SK-N-SH (cell line): ENCODE measurements around the gene FSIP1. TPM values are rescaled to one million over a fixed set of nuclear protein-coding genes. Genes with fewer than 3 reads are reported as not detected.

Source experiments
- CTCF ChIA-PET: fragments of 300-600, 350-600 bp; formaldehyde crosslinking; extraction: SDS; loops from one replicate; lab custom pipeline; 2021; lab: Yijun Ruan, JAX
- POLR2A ChIA-PET: fragments of 350-600 bp; sonication (Branson Sonifier 250); formaldehyde crosslinking; extraction: SDS; loops from one replicate; lab custom pipeline; 2020; ENCODE audit warnings: antibody characterized with exemption, inconsistent platforms; lab: Yijun Ruan, JAX
- DNase-seq: peaks from one replicate; pipeline ENCODE4 v3.0.0; 2012
- H2AFZ ChIP-seq: fragments of 200-600 bp; sonication (generic); 2 replicates; pipeline ENCODE4 v1.8.1; 2016; ENCODE audit warnings: antibody characterized with exemption, mild to moderate bottlenecking, low read depth
- H3F3A ChIP-seq: fragments of 200-600 bp; sonication (generic); replicated peaks from 2 replicates; pipeline ENCODE3; 2016; ENCODE audit warnings: antibody characterized with exemption, mild to moderate bottlenecking; ENCODE audit not compliant: insufficient read depth
- H3K27ac ChIP-seq, 2 experiments: fragments of 200-500 bp in 1 of 2; fragments of 200-600 bp in 1 of 2; sonication (Bioruptor generic) in 1 of 2; sonication (generic), shearing (Covaris generic) in 1 of 2; 2 replicates each; pipeline versions ENCODE4 v1.5.1 to v1.6.1; 2014 to 2016; ENCODE audit warnings: low read depth in 2 of 2, inconsistent platforms in 1 of 2, low read length in 1 of 2, mild to moderate bottlenecking in 1 of 2, mixed read lengths in 1 of 2
- H3K27me3 ChIP-seq: fragments of 200-600 bp; sonication (generic), shearing (Covaris generic); 2 replicates; pipeline ENCODE4 v1.6.1; 2016; ENCODE audit warnings: mixed run types; ENCODE audit not compliant: insufficient read depth
- H3K36me3 ChIP-seq, 2 experiments: fragments of 200-500 bp in 1 of 2; fragments of 200-600 bp in 1 of 2; sonication (Bioruptor generic) in 1 of 2; sonication (generic) in 1 of 2; replicated peaks in 1 of 2; 2 replicates each; pipeline versions ENCODE3 to v1.5.1; 2014 to 2016; ENCODE audit warnings: low read length in 1 of 2, mild to moderate bottlenecking in 1 of 2; ENCODE audit not compliant: insufficient read depth in 2 of 2, control insufficient read depth in 1 of 2
- H3K4me1 ChIP-seq, 2 experiments: fragments of 200-500 bp in 1 of 2; fragments of 200-600 bp in 1 of 2; sonication (Bioruptor generic) in 1 of 2; sonication (generic), shearing (Covaris generic) in 1 of 2; 2 replicates each; pipeline versions ENCODE4 v1.5.1 to v1.6.1; 2014 to 2016; ENCODE audit warnings: low read depth in 1 of 2, low read length in 1 of 2, mixed run types in 1 of 2; ENCODE audit not compliant: insufficient read depth in 2 of 2, control insufficient read depth in 1 of 2
- H3K4me2 ChIP-seq: fragments of 200-600 bp; sonication (generic), shearing (Covaris generic); 2 replicates; pipeline ENCODE4 v1.6.1; 2017; ENCODE audit warnings: mixed run types
- H3K4me3 ChIP-seq, 2 experiments: fragments of 200-500 bp in 1 of 2; fragments of 200-600 bp in 1 of 2; sonication (Bioruptor generic) in 1 of 2; sonication (generic), shearing (Covaris generic) in 1 of 2; 2 replicates each; pipeline versions ENCODE4 v1.5.1 to v1.8.1; 2014 to 2016; ENCODE audit warnings: low read depth in 2 of 2, inconsistent platforms in 1 of 2, low read length in 1 of 2, mild to moderate bottlenecking in 1 of 2, mixed read lengths in 1 of 2, moderate library complexity in 1 of 2
- H3K79me2 ChIP-seq: fragments of 200-600 bp; sonication (generic); 2 replicates; pipeline ENCODE4 v1.8.1; 2017; ENCODE audit warnings: mild to moderate bottlenecking; ENCODE audit not compliant: insufficient read depth
- H3K9ac ChIP-seq: fragments of 200-600 bp; sonication (generic); 2 replicates; pipeline ENCODE4 v1.6.1; 2017; ENCODE audit warnings: mixed run types
- H3K9me2 ChIP-seq: fragments of 200-600 bp; sonication (generic); 2 replicates; pipeline ENCODE4 v1.6.1; 2017; ENCODE audit warnings: mixed run types
- H3K9me3 ChIP-seq: fragments of 200-600 bp; sonication (generic); 2 replicates; pipeline ENCODE4 v1.6.1; 2017; ENCODE audit warnings: mixed run types, mild to moderate bottlenecking, moderate library complexity
- H4K20me1 ChIP-seq: fragments of 200-600 bp; sonication (generic); 2 replicates; pipeline ENCODE4 v1.6.1; 2017; ENCODE audit warnings: mild to moderate bottlenecking, mixed run types; ENCODE audit not compliant: insufficient read depth
- CHD2 ChIP-seq: fragments of 150-350 bp; IDR thresholded peaks from 2 replicates; pipeline ENCODE4 v1.6.1; 2018; ENCODE audit warnings: low read length; ENCODE audit not compliant: partially characterized antibody
- ELF1 ChIP-seq: IDR thresholded peaks from 2 replicates; pipeline ENCODE4 v1.4.0; 2012
- EP300 ChIP-seq, 2 experiments: IDR thresholded peaks; 2 replicates each; pipeline versions ENCODE4 v1.4.0 to v1.6.1; 2012; ENCODE audit warnings: borderline replicate concordance in 1 of 2, low read depth in 1 of 2, low read length in 1 of 2
- EZH2phosphoT487 ChIP-seq: fragments of 200-600 bp; sonication (generic); IDR thresholded peaks from 2 replicates; pipeline ENCODE4 v1.6.1; 2017; ENCODE audit warnings: low read depth, mixed run types, mild to moderate bottlenecking, antibody characterized with exemption, moderate library complexity, borderline replicate concordance
- FOSL2 ChIP-seq: IDR thresholded peaks from 2 replicates; pipeline ENCODE4 v1.4.0; 2012; ENCODE audit warnings: low read depth, mild to moderate bottlenecking, moderate library complexity, borderline replicate concordance
- FOXJ3 ChIP-seq: sonication (generic); formaldehyde crosslinking; IDR thresholded peaks from 2 replicates; pipeline ENCODE4 v1.5.1; 2020; ENCODE audit warnings: mild to moderate bottlenecking, missing genetic modification reagents
- GATA2 ChIP-seq: sonication (generic); formaldehyde crosslinking; IDR thresholded peaks from 2 replicates; pipeline ENCODE4 v1.5.0; 2020; ENCODE audit warnings: mild to moderate bottlenecking, missing genetic modification reagents
- JUND ChIP-seq: IDR thresholded peaks from 2 replicates; pipeline ENCODE4 v1.4.0; 2012
- MAX ChIP-seq: IDR thresholded peaks from 2 replicates; pipeline ENCODE4 v1.4.0; 2012; ENCODE audit warnings: low read depth
- MXI1 ChIP-seq: IDR thresholded peaks from 2 replicates; pipeline ENCODE4 v1.6.1; 2012; ENCODE audit warnings: mild to moderate bottlenecking, low read depth, low read length, improper control_type of control experiment
- NFIC ChIP-seq: IDR thresholded peaks from 2 replicates; pipeline ENCODE4 v1.4.0; 2012; ENCODE audit warnings: borderline replicate concordance
- NRF1 ChIP-seq: IDR thresholded peaks from 2 replicates; pipeline ENCODE4 v1.6.1; 2012; ENCODE audit warnings: low read depth, mild to moderate bottlenecking, low read length
- PBX3 ChIP-seq: IDR thresholded peaks from 2 replicates; pipeline ENCODE4; 2012
- RCOR1 ChIP-seq: fragments of 150-350 bp; IDR thresholded peaks from 2 replicates; pipeline ENCODE4 v1.6.1; 2017; ENCODE audit warnings: antibody characterized with exemption, low read length
- REST ChIP-seq: IDR thresholded peaks from 2 replicates; pipeline ENCODE4 v1.6.1; 2012; ENCODE audit warnings: mild to moderate bottlenecking, low read depth, low read length, moderate library complexity
- RFX5 ChIP-seq: IDR thresholded peaks from 2 replicates; pipeline ENCODE4 v1.6.1; 2012; ENCODE audit warnings: mild to moderate bottlenecking, improper control_type of control experiment, low read length
- RXRA ChIP-seq: IDR thresholded peaks from 2 replicates; pipeline ENCODE4 v1.4.0; 2012; ENCODE audit warnings: low read depth, mild to moderate bottlenecking, borderline replicate concordance
- SIN3A ChIP-seq: IDR thresholded peaks from 2 replicates; pipeline ENCODE4 v1.6.1; 2012; ENCODE audit warnings: low read depth, mild to moderate bottlenecking, low read length, moderate library complexity, borderline replicate concordance
- SMC3 ChIP-seq: IDR thresholded peaks from 2 replicates; pipeline ENCODE4 v1.6.1; 2012; ENCODE audit warnings: low read depth, low read length, improper control_type of control experiment
- TAF1 ChIP-seq: IDR thresholded peaks from 2 replicates; pipeline ENCODE4 v1.6.1; 2012; ENCODE audit warnings: low read depth, mild to moderate bottlenecking, low read length, moderate library complexity, borderline replicate concordance
- TCF12 ChIP-seq: IDR thresholded peaks from 2 replicates; pipeline ENCODE4 v1.4.0; 2012
- TEAD4 ChIP-seq: IDR thresholded peaks from 2 replicates; pipeline ENCODE4 v1.4.0; 2012; ENCODE audit warnings: mild to moderate bottlenecking, borderline replicate concordance; ENCODE audit not compliant: insufficient read depth
- ZBTB33 ChIP-seq: IDR thresholded peaks from 2 replicates; pipeline ENCODE4 v1.4.0; 2012; ENCODE audit warnings: low read depth, borderline replicate concordance
- WGBS: methylation state at CpG from one replicate; pipeline ENCODE4 v1.1.6; 2017; ENCODE audit warnings: low lambda C conversion rate; 5-methylcytosine and 5-hydroxymethylcytosine counted together
- polyA plus RNA-seq, 3 experiments: library from polyadenylated mRNA; depleted of rRNA; stranded (reverse); fragments of >200 nt; gene quantifications; 2 replicates each; pipeline ENCODE4 v1.2.3, GENCODE V29; 2012

The FSIP1 gene
- polyA plus RNA-seq, 1 of the 3 experiments (the other 2 are of a cell fraction), result 0.43 TPM

- H3K27me3 ChIP-seq, result no peaks in the 10 kb centered on the region
- WGBS, result 93% methylated on average over 4 of the region's 4 CpGs
- H3K36me3 ChIP-seq, result no peaks in the 10 kb centered on the region
- no peaks in the 10 kb centered on the region for H3K79me2 ChIP-seq
- no peaks in the 10 kb centered on the region for H4K20me1 ChIP-seq
- H3K4me3 ChIP-seq, result no peak overlapping the region
- H3K4me2 ChIP-seq, result no peak overlapping the region
- ChIA-PET CTCF (no interaction called here), POLR2A (no interaction called here)
- H2AFZ ChIP-seq, result no peak overlapping the region
- no peaks in the 10 kb centered on the region for H3K9me3 ChIP-seq
- H3K27ac ChIP-seq, result no peak overlapping the region
- H3K9me2 ChIP-seq, result 0 out of 2 replicates have a peak, but pooled peaks cover 4% of the 10 kb centered on the region
- no peak overlapping the region for H3K9ac ChIP-seq
- H3K4me1 ChIP-seq, result no peaks in the 10 kb centered on the region
- H3F3A ChIP-seq, result no peaks in the 10 kb centered on the region
- TF ChIP-seq CHD2 (no peak), RFX5 (no peak), SMC3 (no peak), ELF1 (no peak)
- DNase-seq, result no peak
These were observed 53.1 kb downstream of the FSIP1 start for GRCh38 chr15:39729500-39729899.

GRCh38 chr15:39728845-39729244 is 53.8 kb downstream of the FSIP1 start:
- ChIA-PET CTCF (no interaction called here), POLR2A (no interaction called here)
- Histone ChIP-seq H3K9me2 (no peaks in the 10 kb centered on the region), H3K4me2 (no peak overlapping the region), H2AFZ (no peak overlapping the region), H3K27ac (no peak overlapping the region), H3K36me3 (no peaks in the 10 kb centered on the region), H3K4me3 (no peak overlapping the region), H4K20me1 (no peaks in the 10 kb centered on the region), H3K9me3 (no peaks in the 10 kb centered on the region), H3K9ac (no peak overlapping the region), H3K79me2 (no peaks in the 10 kb centered on the region), H3K27me3 (no peaks in the 10 kb centered on the region), H3F3A (no peaks in the 10 kb centered on the region), H3K4me1 (no peaks in the 10 kb centered on the region)
- DNase-seq, result no peak
- 68% methylated on average over 2 of the region's 2 CpGs for WGBS
- TF ChIP-seq EZH2phosphoT487, result no peak
- no peak for TF ChIP-seq RXRA
- TF ChIP-seq GATA2 (CRISPR knock-in tag), result no peak
- no peak for TF ChIP-seq FOXJ3
- TF ChIP-seq TAF1, result no peak
- TF ChIP-seq CHD2, result no peak
- no peak for TF ChIP-seq RCOR1
- TF ChIP-seq NFIC, result no peak; the same call in 1 of the 2 replicates
- TF ChIP-seq JUND, result peak; percentile 13; the same call in 1 of the 2 replicates
- TF ChIP-seq NRF1, result no peak
- TF ChIP-seq SIN3A, result no peak
- TF ChIP-seq PBX3, result peak; percentile 35; the same call in 1 of the 2 replicates
- no peak for TF ChIP-seq REST
- no peak for TF ChIP-seq FOSL2
- TF ChIP-seq SMC3, result no peak
- no peak for TF ChIP-seq MAX
- TF ChIP-seq ZBTB33, result no peak
- TF ChIP-seq TEAD4, result no peak
- no peak for TF ChIP-seq MXI1
- TF ChIP-seq TCF12, result peak; percentile 52
- TF ChIP-seq EP300 (IDR thresholded peaks at IDR 0.05; ENCODE audit: borderline replicate concordance in 1 of 2, low read depth in 1 of 2, low read length in 1 of 2), result no peak
